HUDEP-2 (cell line): ENCODE data around the gene SH3BP5L.
A peak's percentile ranks its signal among the peaks of the same experiment; 100 is the strongest.
"Not testable (repeated sequence)": the region's sequence is repeated elsewhere in the genome, so short reads cannot be mapped to it uniquely, and the experiment has no call there.

Source experiments
- DNase-seq, 76 experiments: peaks; one replicate each; lab custom pipeline; 2025; ENCODE audit not compliant: unreplicated experiment in 76 of 76; lab: John Stamatoyannopoulos, UW

The SH3BP5L gene

GRCh38 chr1:248812736-248813425, 12.8 kb downstream of the SH3BP5L start:
- DNase-seq: no peak

DNA sequence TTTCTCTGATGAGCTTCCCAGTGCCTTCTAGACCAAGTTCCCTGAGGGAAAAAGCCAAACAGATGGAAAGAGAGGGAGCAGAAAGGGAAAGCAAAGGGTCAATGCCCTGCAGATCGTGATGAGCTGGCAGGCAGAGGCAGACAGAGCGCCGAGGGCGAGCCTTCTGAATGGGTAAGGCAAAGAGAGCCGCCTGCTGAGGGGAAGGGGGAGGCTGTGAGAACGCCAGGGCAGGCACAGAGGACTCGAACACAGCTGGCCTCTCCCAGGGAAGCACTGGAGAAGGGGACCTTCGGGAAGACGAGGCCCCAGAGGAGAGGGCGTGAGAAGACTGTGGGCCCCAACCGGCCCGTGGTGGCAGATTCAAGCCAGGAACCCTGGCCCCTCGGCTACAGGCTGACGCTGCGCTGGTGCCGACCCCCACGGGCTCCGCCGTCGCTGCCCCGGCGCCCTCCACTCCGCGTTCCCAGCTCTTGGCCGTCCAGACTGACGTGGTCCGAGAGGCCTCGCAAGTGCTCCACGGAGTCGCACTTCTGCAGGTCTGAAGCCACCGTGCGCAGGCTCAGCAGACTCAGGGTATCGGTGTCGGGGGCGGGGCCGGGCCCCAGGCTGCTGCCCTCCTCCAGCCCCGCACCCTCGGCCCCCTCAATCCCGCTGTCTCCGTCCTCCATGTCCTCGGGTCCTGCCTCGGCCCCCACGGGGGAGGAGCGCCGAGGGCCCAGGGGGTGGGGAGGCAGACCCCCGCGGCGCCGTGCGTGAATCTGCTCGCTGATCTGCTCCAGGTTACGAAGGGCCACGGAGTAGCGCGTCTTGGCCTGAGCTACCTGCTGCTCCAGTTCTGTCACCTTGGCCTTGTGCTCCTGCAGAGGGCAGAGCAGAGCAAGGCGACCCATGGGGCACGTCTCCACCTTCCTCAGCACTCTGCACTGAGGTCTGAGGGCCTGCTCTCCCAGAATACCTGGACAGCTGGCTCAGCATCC, 13.9 kb downstream of the SH3BP5L start:
- peak in 3 of 76 experiments; percentile 4 to 17 (median 10) for DNase-seq

- DNase-seq: no peak
These were observed 14.8 kb downstream of the SH3BP5L start for GRCh38 chr1:248810727-248811513.

DNA sequence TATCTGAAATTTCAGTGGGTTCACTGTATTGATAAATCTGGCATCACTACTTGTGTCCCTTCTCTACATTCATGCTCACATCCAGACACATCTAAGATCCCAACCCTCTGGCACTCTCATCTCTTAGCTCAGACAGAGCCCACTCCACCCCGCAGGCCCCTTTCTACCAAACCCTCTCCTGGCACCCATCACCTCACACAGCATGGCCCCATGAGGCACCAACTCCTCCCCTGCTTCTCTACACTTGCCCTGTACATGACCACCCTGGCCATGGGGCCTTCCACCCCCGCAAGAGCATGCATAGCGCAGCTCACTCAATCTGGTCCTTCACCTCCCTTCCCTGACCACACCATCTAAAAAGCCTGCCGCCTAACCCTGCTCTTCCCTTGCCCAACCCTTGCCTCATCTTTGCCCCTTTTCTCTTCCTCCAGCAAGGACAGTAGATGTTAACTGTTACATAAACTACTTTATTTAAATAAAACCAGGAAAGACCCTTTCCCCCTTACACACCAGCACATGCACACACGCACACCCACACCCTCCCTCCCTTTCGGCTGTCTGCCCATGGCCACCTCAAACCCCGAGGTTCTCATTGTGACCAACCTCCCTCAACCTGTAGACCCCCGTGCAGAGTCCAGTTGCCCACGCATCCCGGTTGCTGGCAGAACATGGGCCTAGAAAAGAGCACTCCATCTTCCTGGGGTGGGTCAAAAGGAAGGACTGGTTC, 15.6 kb downstream of the SH3BP5L start:
- DNase-seq: no peak

DNA sequence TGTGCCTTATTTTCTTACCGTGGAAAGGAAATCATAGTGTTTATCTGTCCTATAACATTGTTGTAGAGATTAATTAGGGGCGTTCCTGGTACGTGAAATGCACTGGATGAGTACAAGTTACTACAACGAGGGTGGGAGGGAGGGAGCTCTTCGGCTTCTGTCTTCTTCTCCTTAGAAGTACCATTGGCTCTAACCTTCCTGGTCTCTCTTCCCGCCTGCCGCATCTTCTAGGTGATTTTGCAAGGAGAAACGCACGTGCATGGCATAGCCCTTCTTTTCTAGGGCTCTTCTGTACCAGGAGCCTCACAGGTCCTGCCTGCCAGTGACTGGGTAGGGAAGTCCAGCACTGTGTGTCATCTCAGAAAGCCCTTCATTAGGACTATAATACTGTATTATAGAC, 16.8 kb downstream of the SH3BP5L start:
- no peak for DNase-seq

- peak in 48 of 76 experiments; percentile 3 to 66 (median 34) for DNase-seq
These were observed 18.5 kb downstream of the SH3BP5L start for GRCh38 chr1:248807067-248807737.

DNA sequence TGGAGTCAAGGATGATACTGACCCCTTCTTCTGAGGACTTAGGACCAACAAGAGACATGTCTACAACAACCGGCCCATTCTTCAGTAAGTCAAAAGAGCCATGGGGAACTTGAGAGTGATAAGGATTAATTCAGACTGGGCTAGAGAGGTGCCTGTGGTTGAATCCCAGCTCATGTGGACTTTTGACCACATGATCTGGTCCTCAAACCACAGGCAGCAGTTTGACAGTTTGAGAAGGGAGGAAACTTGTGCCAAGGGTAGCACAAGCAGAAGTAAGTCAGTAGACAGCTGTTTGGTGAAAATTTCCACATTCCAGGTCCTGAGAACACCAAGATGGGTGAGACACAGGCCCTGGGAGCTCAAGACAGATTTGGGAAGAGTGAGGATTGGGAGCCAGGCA, 19.8 kb downstream of the SH3BP5L start:
- DNase-seq: peak in 1 of 76 experiments; percentile 9

- DNase-seq: peak in 1 of 76 experiments; percentile 7
These were observed 20.7 kb downstream of the SH3BP5L start for GRCh38 chr1:248804771-248805681.

DNA sequence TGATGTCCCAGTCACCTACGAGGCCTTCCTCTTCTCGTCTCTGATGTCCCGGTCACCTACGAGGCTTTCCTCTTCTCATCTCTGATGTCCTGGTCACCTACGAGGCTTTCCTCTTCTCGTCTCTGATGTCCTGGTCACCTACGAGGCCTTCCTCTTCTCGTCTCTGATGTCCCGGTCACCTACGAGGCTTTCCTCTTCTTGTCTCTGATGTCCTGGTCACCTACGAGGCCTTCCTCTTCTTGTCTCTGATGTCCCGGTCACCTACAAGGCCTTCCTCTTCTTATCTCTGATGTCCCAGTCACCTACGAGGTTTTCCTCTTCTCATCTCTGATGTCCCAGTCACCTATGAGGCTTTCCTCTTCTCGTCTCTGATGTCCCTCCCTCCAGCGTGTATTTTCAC, 22.2 kb downstream of the SH3BP5L start:
- not testable (repeated sequence) for DNase-seq

GRCh38 chr1:248802454-248802853, 23.3 kb downstream of the SH3BP5L start:
- no peak for DNase-seq

- DNase-seq: no peak
These were observed 25.3 kb downstream of the SH3BP5L start for GRCh38 chr1:248800459-248800858.

- no peak for DNase-seq
These were observed 26.9 kb downstream of the SH3BP5L start for GRCh38 chr1:248798791-248799190.

DNA sequence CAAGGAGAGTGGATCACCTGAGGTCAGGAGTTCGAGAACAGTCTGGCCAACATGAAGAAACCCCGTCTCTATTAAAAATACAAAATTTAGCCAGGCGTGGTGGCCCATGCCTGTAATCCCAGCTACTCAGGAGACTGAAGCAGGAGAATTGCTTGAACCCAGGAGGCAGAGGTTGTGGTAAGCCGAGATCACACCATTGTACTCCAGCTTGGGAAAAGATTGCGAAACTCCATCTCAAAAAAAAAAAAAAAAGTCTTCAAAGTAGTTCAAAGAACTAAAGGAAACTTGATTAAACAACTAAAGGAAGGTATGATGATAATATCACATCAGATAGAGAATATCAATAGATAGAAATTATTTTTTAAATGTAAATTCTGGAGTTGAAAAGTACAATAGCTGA, 31.1 kb downstream of the SH3BP5L start:
- DNase-seq: not testable (repeated sequence)

DNA sequence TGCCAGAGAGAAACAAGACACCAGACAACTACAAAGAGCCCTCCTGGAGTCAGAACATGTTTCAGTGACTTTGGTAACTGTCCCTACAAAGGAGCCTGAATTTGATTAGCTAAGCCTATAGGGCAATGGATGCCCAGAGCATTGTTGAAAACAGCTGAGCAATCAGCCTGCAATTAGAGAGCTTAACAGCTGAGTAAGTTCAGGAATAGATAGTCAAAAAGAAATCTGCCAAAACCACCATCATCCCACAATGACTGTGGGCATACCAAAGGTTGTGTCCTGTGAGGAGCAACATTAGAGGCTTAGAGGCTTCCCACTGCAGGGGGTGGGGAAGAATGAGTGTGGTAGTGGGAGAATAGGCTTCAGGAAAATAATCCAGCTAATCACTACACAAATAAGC, 32.1 kb downstream of the SH3BP5L start:
- DNase-seq: no peak

DNA sequence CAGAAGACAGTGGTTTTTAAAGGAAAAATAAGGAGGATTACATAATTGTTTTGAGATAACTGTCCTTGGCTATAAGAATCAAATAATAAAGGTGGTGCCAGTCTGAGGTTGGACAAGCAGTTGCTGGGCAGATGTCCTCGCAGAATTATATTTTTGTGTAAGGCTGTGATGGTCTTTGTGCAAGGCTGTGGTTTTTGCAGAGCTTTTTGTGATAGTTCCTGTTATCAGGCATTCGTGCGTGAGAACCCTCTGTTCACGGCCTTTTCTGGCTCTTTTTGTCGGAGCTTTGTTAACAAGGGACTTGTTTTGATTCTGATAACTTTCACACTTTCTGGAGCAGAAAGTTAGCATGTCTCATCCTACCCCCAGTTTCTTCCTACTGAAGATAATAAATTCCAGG, 33.4 kb downstream of the SH3BP5L start:
- DNase-seq: no peak

DNA sequence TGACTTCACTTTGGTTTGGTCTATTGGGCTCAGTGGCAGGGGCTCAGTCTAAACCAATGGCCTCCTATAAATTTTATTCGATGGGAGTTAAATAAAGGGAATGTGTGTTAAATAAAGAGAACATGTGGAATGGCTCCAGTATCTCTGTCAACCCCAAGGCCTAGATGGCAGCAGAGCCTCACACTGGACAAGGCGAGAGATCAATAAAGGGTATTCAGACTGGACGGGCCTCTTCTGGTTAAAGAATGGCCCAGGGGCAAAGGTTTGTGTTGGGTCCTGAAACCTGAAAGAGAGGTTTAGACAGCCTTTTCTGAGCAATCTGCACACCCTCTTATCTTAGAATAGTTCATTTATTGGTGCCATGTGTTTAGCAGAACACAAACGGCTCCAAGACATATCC, 34.7 kb downstream of the SH3BP5L start:
- no peak for DNase-seq

DNA sequence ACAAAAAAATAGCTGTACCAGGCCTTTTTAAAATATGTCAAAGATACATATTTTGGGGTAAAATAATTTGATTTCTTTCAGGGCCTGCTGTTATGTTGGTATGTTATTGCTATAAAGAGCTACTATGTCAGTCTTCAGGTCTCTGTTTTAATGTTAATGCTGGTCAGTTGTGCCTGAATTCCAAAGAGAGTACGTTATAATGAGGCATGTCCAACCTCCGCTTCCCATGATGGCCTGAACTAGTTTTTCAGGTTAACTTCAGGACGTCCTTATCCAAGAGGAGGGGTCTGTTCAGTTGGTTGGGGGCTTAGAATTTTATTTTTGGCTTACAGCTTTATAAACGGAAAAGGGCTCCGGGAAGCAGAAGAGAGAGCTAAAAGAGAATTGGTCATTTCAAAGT, 35.3 kb downstream of the SH3BP5L start:
- no peak for DNase-seq

DNA sequence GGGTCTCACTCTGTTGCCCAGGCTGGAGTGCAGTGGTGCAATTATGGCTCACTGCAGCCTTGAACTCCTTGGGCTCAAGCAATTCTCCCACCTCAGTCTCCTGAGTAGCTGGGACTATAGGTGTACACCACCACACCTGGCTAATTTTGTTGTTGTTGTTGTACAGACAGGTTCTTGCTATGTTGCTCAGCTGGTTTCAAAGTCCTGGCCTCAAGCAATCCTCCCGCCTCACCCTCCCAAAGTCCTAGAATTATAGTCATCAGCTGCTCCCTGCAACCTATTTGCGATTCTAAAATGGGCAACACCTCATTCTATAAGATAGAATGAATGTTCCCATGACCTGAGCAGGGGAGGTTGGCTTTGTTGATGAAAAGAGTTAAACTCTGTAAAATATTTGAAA, 36.4 kb downstream of the SH3BP5L start:
- not testable (repeated sequence) for DNase-seq

DNA sequence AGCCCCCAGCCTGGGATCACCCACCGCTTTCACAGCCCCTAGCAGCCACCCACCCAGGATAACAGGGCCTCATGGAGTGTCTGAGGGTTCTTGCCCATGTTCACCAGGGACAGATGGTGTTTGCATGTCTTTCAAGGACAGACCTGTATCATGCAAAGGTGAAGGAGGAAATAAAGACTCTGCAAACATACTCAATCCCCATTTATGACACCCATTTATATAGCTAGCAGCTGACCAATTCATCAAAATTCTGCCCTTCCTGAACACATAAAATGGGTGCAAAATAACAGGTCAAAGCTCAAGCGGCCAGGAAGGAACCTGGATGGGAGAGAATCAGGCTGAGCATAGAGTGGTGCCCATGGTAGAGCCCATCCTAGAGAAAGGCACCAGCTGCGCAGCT, 37.4 kb downstream of the SH3BP5L start:
- DNase-seq: no peak
